ENCODE measurements around the gene ABR. TPM values are rescaled to one million over a fixed set of nuclear protein-coding genes. Genes with fewer than 3 reads are reported as not detected.

ABR gene
- total RNA-seq, 1 donor from 2014 or later: 63.6 TPM

DNA sequence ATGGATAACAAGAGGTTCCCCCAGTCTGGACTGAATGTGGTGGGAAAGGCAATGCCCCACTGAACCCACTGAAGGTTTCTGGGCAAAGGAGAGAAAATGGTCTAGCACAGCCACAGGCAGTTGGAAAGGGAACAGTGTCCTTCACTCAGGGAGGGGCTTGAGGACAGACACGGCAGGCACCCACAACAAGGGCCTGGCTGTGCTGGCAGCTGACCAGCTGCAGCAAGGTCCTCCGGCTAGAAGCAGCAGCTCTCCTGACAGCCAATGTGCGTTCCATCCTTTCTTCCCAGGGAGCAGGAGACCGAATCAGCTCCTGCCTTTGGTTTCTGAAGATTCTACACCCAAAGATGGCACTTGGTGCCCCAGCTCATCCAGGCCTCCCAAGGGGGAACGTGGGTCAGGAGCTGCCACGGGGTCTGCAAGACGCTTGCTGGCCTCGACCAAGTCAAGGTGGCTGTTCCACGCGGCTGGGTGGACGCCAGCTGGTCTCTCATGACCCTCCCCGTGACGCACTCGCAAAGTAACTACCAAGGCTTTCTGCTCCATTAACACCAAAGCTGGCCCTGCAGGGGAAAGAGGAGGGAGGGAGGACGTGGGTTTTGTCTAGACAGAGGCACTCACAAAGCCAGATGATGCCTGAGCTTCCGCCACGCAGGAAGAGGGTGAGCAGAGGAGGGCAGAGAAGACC is 11.1 kb downstream of the ABR start:
- Mint-ChIP-seq H3K4me1 (ENCODE audit: unreplicated experiment) (peaks cover 22% of the 10 kb centered on the region), H3K27ac (no peak overlapping the region), H3K9me3 (no peaks in the 10 kb centered on the region), H3K36me3 (no peaks in the 10 kb centered on the region), H3K4me3 (no peak overlapping the region), H3K27me3 (peaks cover under 1% of the 10 kb centered on the region)
- DNase-seq (ENCODE audit: extremely low spot score, unreplicated experiment): no peak
- TF ChIP-seq, protein P1, sequence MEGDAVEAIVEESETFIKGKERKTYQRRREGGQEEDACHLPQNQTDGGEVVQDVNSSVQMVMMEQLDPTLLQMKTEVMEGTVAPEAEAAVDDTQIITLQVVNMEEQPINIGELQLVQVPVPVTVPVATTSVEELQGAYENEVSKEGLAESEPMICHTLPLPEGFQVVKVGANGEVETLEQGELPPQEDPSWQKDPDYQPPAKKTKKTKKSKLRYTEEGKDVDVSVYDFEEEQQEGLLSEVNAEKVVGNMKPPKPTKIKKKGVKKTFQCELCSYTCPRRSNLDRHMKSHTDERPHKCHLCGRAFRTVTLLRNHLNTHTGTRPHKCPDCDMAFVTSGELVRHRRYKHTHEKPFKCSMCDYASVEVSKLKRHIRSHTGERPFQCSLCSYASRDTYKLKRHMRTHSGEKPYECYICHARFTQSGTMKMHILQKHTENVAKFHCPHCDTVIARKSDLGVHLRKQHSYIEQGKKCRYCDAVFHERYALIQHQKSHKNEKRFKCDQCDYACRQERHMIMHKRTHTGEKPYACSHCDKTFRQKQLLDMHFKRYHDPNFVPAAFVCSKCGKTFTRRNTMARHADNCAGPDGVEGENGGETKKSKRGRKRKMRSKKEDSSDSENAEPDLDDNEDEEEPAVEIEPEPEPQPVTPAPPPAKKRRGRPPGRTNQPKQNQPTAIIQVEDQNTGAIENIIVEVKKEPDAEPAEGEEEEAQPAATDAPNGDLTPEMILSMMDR (conservative IDR thresholded peaks at IDR 0.05): no peak

DNA sequence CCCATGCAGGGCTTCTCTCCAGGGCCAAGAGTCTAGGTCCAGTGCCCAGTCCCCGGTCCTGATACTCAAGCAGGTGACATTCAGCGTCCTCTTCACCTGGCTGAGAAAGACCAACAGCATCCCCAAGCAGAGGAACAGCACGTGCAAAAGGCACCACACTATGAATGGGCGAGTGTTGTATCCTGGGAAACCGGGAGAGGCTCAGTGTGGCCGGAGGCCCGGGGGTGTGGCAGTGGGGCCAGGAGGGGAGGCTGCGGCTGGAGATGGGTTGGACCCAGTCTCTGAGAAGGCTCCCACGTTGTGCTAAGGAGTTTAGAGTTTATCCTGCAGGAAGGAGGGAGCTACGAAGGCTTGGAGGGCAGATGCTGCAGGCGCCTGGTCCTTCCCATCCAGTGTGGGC is 13.5 kb downstream of the ABR start:
- no peak for DNase-seq (ENCODE audit: extremely low spot score, unreplicated experiment)
- Mint-ChIP-seq H3K4me1 (ENCODE audit: unreplicated experiment) (peaks cover 22% of the 10 kb centered on the region), H3K4me3 (no peak overlapping the region), H3K27me3 (no peaks in the 10 kb centered on the region), H3K9me3 (no peaks in the 10 kb centered on the region), H3K36me3 (no peaks in the 10 kb centered on the region), H3K27ac (no peak overlapping the region)
- TF ChIP-seq, protein P1 (conservative IDR thresholded peaks at IDR 0.05): no peak

DNA sequence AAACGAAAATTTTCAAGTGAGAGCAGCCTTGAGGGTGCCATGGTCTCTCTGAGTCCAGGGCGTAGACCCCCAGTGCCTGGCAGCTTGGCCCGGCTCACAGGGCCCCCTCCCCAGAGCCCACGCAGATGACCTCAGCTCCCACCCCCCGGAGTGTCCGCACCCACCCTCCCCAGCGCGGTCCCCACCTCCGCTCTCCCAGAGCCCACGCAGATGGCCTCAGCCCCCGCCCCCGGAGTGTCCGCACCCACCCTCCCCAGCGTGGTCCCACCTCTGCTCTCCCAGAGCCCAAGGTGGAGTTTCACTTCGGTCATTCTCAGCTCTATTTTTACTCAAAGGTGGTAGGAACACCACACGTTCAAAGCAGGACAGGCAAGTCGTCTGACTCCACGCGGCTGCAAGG is 13.9 kb downstream of the ABR start:
- no peak for DNase-seq (ENCODE audit: extremely low spot score, unreplicated experiment)
- Mint-ChIP-seq H3K27me3 (no peaks in the 10 kb centered on the region), H3K36me3 (no peaks in the 10 kb centered on the region), H3K4me3 (no peak overlapping the region), H3K4me1 (ENCODE audit: unreplicated experiment) (peaks cover 18% of the 10 kb centered on the region), H3K9me3 (no peaks in the 10 kb centered on the region), H3K27ac (no peak overlapping the region)
- TF ChIP-seq, protein P1 (conservative IDR thresholded peaks at IDR 0.05): no peak

DNA sequence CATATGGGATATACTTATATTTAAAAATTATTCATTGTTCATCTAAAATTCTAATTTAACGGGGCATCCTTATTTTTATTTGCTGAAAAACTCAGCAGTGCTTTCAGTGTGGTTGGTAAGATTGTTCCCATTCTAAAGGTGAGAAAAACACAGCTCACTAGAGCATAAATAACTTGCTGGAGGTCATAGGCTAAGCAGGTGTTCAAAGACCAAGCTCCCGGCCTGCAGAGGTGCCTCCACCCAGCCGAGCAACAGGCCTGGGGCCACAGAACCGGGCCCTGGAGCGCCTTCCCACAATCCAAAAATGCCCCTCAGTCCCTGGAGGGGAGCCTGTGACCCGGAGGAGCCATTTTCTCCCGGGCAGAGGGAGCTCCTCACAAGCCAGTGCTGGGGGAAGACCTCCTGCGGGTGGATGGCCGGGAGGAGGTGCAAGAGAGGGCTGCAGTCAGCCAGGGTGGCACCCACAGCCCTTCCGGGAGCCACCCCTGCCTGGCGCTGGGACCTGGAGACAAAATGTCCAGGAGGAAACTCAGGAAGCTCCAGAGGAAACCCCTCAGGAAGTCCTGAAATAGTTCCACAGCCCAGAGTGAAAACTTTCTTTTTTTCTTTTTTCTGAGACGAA is 14.7 kb downstream of the ABR start:
- DNase-seq (ENCODE audit: extremely low spot score, unreplicated experiment): no peak

DNA sequence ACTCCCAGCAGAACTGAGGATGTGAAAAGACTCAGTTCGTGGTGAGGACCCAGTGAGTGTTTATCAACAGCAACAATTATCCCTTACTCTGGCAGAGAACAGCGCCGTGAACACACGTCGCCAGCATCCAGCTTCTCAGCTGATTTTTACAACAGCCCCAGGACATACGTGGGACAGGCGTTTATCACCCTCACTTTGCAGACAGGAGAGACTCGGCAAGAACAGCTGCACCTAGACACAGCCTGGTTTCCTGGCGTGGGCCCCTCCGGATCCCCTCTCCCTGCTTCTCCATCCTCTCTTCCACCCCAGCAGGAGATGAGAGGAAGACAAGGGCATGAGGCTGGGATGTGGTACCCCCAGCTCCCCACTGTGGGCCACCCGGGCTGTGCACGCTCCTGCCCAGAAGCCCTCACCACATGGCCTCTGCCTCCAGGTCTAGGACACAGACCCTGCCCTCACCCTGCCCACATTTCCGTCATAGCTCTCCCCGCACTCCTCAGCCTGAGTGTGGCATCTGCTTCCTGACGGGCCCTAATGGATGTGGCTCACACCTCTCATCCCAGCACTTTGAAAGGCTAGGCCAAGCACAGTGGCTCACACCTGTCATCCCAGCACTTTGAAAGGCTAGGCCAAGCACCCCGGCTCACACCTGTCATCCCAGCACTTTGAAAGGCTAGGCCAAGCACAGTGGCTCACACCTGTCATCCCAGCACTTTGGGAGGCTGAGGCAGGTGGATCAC is 17.5 kb downstream of the ABR start:
- no peak for DNase-seq (ENCODE audit: extremely low spot score, unreplicated experiment)
- no peaks in the 10 kb centered on the region for H3K27me3 Mint-ChIP-seq
- peaks cover 7% of the 10 kb centered on the region for H3K36me3 Mint-ChIP-seq
- TF ChIP-seq, protein P1 (conservative IDR thresholded peaks at IDR 0.05): no peak
- H3K27ac Mint-ChIP-seq: no peak overlapping the region
- no peaks in the 10 kb centered on the region for H3K4me1 Mint-ChIP-seq (ENCODE audit: unreplicated experiment)
- no peaks in the 10 kb centered on the region for H3K9me3 Mint-ChIP-seq
- H3K4me3 Mint-ChIP-seq: no peak overlapping the region

More for the DNA sequence above, 14.7 kb downstream of the ABR start:
- Mint-ChIP-seq H3K4me3 (no peak overlapping the region), H3K36me3 (peaks cover 3% of the 10 kb centered on the region), H3K4me1 (ENCODE audit: unreplicated experiment) (peaks cover 14% of the 10 kb centered on the region), H3K27ac (no peak overlapping the region), H3K9me3 (no peaks in the 10 kb centered on the region), H3K27me3 (no peaks in the 10 kb centered on the region)
- TF ChIP-seq, protein P1 (conservative IDR thresholded peaks at IDR 0.05): no peak

Measured in type B pancreatic cell (in vitro differentiated cells).